Measurements from ENCODE around the gene SGCG. TPM values are rescaled to one million over a fixed set of nuclear protein-coding genes. Genes with fewer than 3 reads are reported as not detected.
A peak's percentile ranks its signal among the peaks of the same experiment; 100 is the strongest.

The SGCG gene
- total RNA-seq, 2 experiments from 2014 or later = not detected

GRCh38 chr13:23322353-23323336 is 141.9 kb downstream of the SGCG start:
- peaks cover 15% of the 10 kb centered on the region for H3K27me3 Mint-ChIP-seq
- H3K36me3 Mint-ChIP-seq = no peaks in the 10 kb centered on the region
- H3K4me3 Mint-ChIP-seq = no peak overlapping the region
- ATAC-seq (no peak), DNase-seq (no peak)
- CTCF ChIA-PET = interaction anchor here (1.1 to 1.2 kb wide), 2 partner anchors 28 to 51 kb away, joined by 3 to 4 read pairs; no protein-coding TSS in a partner anchor
- peak overlapping the region; percentile 58 for H3K27ac Mint-ChIP-seq
- H3K4me1 Mint-ChIP-seq = peaks cover 28% of the 10 kb centered on the region
- H3K9me3 Mint-ChIP-seq (ENCODE audit: low read depth) = no peaks in the 10 kb centered on the region

GRCh38 chr13:23323946-23324709 is 143.3 kb downstream of the SGCG start:
- DNase-seq (no peak), ATAC-seq (no peak)
- no peak overlapping the region for H3K4me3 Mint-ChIP-seq
- peaks cover 26% of the 10 kb centered on the region for H3K4me1 Mint-ChIP-seq
- H3K27ac Mint-ChIP-seq = no peak overlapping the region
- no peaks in the 10 kb centered on the region for H3K9me3 Mint-ChIP-seq (ENCODE audit: low read depth)
- H3K36me3 Mint-ChIP-seq = no peaks in the 10 kb centered on the region
- CTCF ChIA-PET = interaction anchor here (0.7 kb wide), 1 partner anchor 170 kb away, joined by 3 read pairs; no protein-coding TSS in a partner anchor
- H3K27me3 Mint-ChIP-seq = peaks cover 11% of the 10 kb centered on the region

- H3K9me3 Mint-ChIP-seq (ENCODE audit: low read depth) = no peaks in the 10 kb centered on the region
- H3K27ac Mint-ChIP-seq = no peak overlapping the region
- no peak for DNase-seq
- CTCF ChIA-PET = no interaction called here
- ATAC-seq = no peak
- H3K36me3 Mint-ChIP-seq = no peaks in the 10 kb centered on the region
- H3K27me3 Mint-ChIP-seq = peaks cover 6% of the 10 kb centered on the region
- H3K4me1 Mint-ChIP-seq = peaks cover 19% of the 10 kb centered on the region
- no peak overlapping the region for H3K4me3 Mint-ChIP-seq
Measured at GRCh38 chr13:23325191-23325590, 144.4 kb downstream of the SGCG start.

- ATAC-seq (no peak), DNase-seq (no peak)
- H3K27me3 Mint-ChIP-seq = no peaks in the 10 kb centered on the region
- CTCF ChIA-PET = no interaction called here
- H3K36me3 Mint-ChIP-seq = peaks cover 33% of the 10 kb centered on the region
- H3K9me3 Mint-ChIP-seq (ENCODE audit: low read depth) = peaks cover 10% of the 10 kb centered on the region
- no peaks in the 10 kb centered on the region for H3K4me1 Mint-ChIP-seq
- H3K4me3 Mint-ChIP-seq = no peak overlapping the region
- no peak overlapping the region for H3K27ac Mint-ChIP-seq
Measured at GRCh38 chr13:23330356-23330755, 149.6 kb downstream of the SGCG start.

GRCh38 chr13:23339225-23339624 is 158.4 kb downstream of the SGCG start:
- no peaks in the 10 kb centered on the region for H3K4me1 Mint-ChIP-seq
- H3K9me3 Mint-ChIP-seq (ENCODE audit: low read depth) = peaks cover 17% of the 10 kb centered on the region
- H3K4me3 Mint-ChIP-seq = no peak overlapping the region
- no peaks in the 10 kb centered on the region for H3K27me3 Mint-ChIP-seq
- H3K27ac Mint-ChIP-seq = no peak overlapping the region
- no peak for ATAC-seq
- DNase-seq = no peak
- CTCF ChIA-PET = no interaction called here
- peaks cover 54% of the 10 kb centered on the region for H3K36me3 Mint-ChIP-seq

- no peaks in the 10 kb centered on the region for H3K4me1 Mint-ChIP-seq
- CTCF ChIA-PET = no interaction called here
- DNase-seq (no peak), ATAC-seq (no peak)
- H3K9me3 Mint-ChIP-seq (ENCODE audit: low read depth) = peaks cover 4% of the 10 kb centered on the region
- peaks cover 65% of the 10 kb centered on the region for H3K36me3 Mint-ChIP-seq
- H3K27me3 Mint-ChIP-seq = no peaks in the 10 kb centered on the region
- H3K4me3 Mint-ChIP-seq = no peak overlapping the region
- no peak overlapping the region for H3K27ac Mint-ChIP-seq
Measured at GRCh38 chr13:23344931-23345595, 164.3 kb downstream of the SGCG start.

- H3K4me1 Mint-ChIP-seq = peaks cover 1% of the 10 kb centered on the region
- H3K9me3 Mint-ChIP-seq (ENCODE audit: low read depth) = peaks cover 2% of the 10 kb centered on the region
- H3K27ac Mint-ChIP-seq = no peak overlapping the region
- ATAC-seq (no peak), DNase-seq (no peak)
- H3K36me3 Mint-ChIP-seq = peaks cover 69% of the 10 kb centered on the region
- CTCF ChIA-PET = no interaction called here
- H3K27me3 Mint-ChIP-seq = no peaks in the 10 kb centered on the region
- H3K4me3 Mint-ChIP-seq = no peak overlapping the region
Measured at GRCh38 chr13:23347601-23348000, 166.8 kb downstream of the SGCG start.

GRCh38 chr13:23348262-23349127 is 167.7 kb downstream of the SGCG start:
- DNase-seq (no peak), ATAC-seq (no peak)
- H3K27me3 Mint-ChIP-seq = no peaks in the 10 kb centered on the region
- no peak overlapping the region for H3K27ac Mint-ChIP-seq
- H3K4me1 Mint-ChIP-seq = peaks cover 1% of the 10 kb centered on the region
- peaks cover 2% of the 10 kb centered on the region for H3K9me3 Mint-ChIP-seq (ENCODE audit: low read depth)
- H3K36me3 Mint-ChIP-seq = peaks cover 72% of the 10 kb centered on the region
- CTCF ChIA-PET = no interaction called here
- H3K4me3 Mint-ChIP-seq = no peak overlapping the region

- H3K4me1 Mint-ChIP-seq = peaks cover 1% of the 10 kb centered on the region
- no peaks in the 10 kb centered on the region for H3K27me3 Mint-ChIP-seq
- ATAC-seq (no peak), DNase-seq (no peak)
- H3K4me3 Mint-ChIP-seq = no peak overlapping the region
- peaks cover 72% of the 10 kb centered on the region for H3K36me3 Mint-ChIP-seq
- H3K9me3 Mint-ChIP-seq (ENCODE audit: low read depth) = no peaks in the 10 kb centered on the region
- H3K27ac Mint-ChIP-seq = no peak overlapping the region
- CTCF ChIA-PET = no interaction called here
Measured at GRCh38 chr13:23349161-23349897, 168.6 kb downstream of the SGCG start.

- Mint-ChIP-seq H3K27ac (no peak overlapping the region), H3K9me3 (ENCODE audit: low read depth) (no peaks in the 10 kb centered on the region), H3K4me3 (no peak overlapping the region), H3K36me3 (peaks cover 69% of the 10 kb centered on the region), H3K27me3 (no peaks in the 10 kb centered on the region), H3K4me1 (peaks cover 1% of the 10 kb centered on the region)
- ATAC-seq = no peak
- no peak for DNase-seq
- CTCF ChIA-PET = no interaction called here
Measured at GRCh38 chr13:23350009-23350408, 169.2 kb downstream of the SGCG start.

- DNase-seq (no peak), ATAC-seq (no peak)
- H3K4me3 Mint-ChIP-seq = no peak overlapping the region
- H3K9me3 Mint-ChIP-seq (ENCODE audit: low read depth) = no peaks in the 10 kb centered on the region
- peaks cover 1% of the 10 kb centered on the region for H3K4me1 Mint-ChIP-seq
- no peak overlapping the region for H3K27ac Mint-ChIP-seq
- peaks cover 66% of the 10 kb centered on the region for H3K36me3 Mint-ChIP-seq
- CTCF ChIA-PET = no interaction called here
- H3K27me3 Mint-ChIP-seq = no peaks in the 10 kb centered on the region
Measured at GRCh38 chr13:23352161-23352560, 171.4 kb downstream of the SGCG start.

GRCh38 chr13:23354520-23354919 is 173.7 kb downstream of the SGCG start:
- peaks cover 49% of the 10 kb centered on the region for H3K36me3 Mint-ChIP-seq
- H3K4me3 Mint-ChIP-seq = no peak overlapping the region
- H3K27me3 Mint-ChIP-seq = no peaks in the 10 kb centered on the region
- H3K4me1 Mint-ChIP-seq = peaks cover 1% of the 10 kb centered on the region
- no peaks in the 10 kb centered on the region for H3K9me3 Mint-ChIP-seq (ENCODE audit: low read depth)
- no peak overlapping the region for H3K27ac Mint-ChIP-seq
- no peak for DNase-seq
- ATAC-seq = no peak
- CTCF ChIA-PET = no interaction called here
